H1 (cell line): Measurements from ENCODE around the gene CKB. TPM values are rescaled to one million over a fixed set of nuclear protein-coding genes. Genes with fewer than 3 reads are reported as not detected.
A peak's percentile ranks its signal among the peaks of the same experiment; 100 is the strongest.

Source experiments
- CTCF ChIA-PET: fragments of 300-600 bp; sonication (Branson Sonifier 250); formaldehyde crosslinking; loops from one replicate; lab custom pipeline; 2021; ENCODE audit not compliant: partially characterized antibody; lab: Charles Lee
- POLR2A ChIA-PET: fragments of 300-600 bp; sonication (Branson Sonifier 250); formaldehyde crosslinking; loops from one replicate; lab custom pipeline; 2021; ENCODE audit warnings: inconsistent platforms; ENCODE audit not compliant: partially characterized antibody; lab: Charles Lee
- DNase-seq, 2 experiments: peaks; one replicate each; pipeline versions ENCODE4 v3.0.0 to v3.0.0-alpha.2; 2010 to 2022; ENCODE audit warnings: low spot score in 2 of 2, low read depth in 1 of 2, mixed read lengths in 1 of 2
- FAIRE-seq: peaks from 2 replicates; lab custom pipeline; 2011; peaks lifted over from hg19 to GRCh38; lab: Jason Lieb, UNC
- H2AFZ ChIP-seq: 2 replicates; pipeline ENCODE4 v1.8.1; 2012; ENCODE audit warnings: low read length, inconsistent platforms
- H2AK5ac ChIP-seq: 2 replicates; pipeline ENCODE4 v1.6.1; 2013; ENCODE audit warnings: low read depth, low read length
- H2BK120ac ChIP-seq: replicated peaks from 2 replicates; pipeline ENCODE3; 2013; ENCODE audit warnings: low read depth, low read length, inconsistent platforms
- H2BK12ac ChIP-seq: 2 replicates; pipeline ENCODE4 v1.6.1; 2013; ENCODE audit warnings: low read depth, low read length
- H2BK15ac ChIP-seq: 2 replicates; pipeline ENCODE4 v1.6.1; 2013; ENCODE audit warnings: low read length
- H2BK20ac ChIP-seq: 2 replicates; pipeline ENCODE4 v1.6.1; 2013; ENCODE audit warnings: low read length
- H2BK5ac ChIP-seq: 2 replicates; pipeline ENCODE4 v1.6.1; 2013; ENCODE audit warnings: low read depth, low read length
- H3K14ac ChIP-seq: 2 replicates; pipeline ENCODE4 v1.6.1; 2013; ENCODE audit warnings: inconsistent platforms; ENCODE audit not compliant: insufficient read length
- H3K18ac ChIP-seq: 2 replicates; pipeline ENCODE4 v1.6.1; 2013; ENCODE audit warnings: low read length; ENCODE audit errors: extremely low read depth
- H3K23ac ChIP-seq: 2 replicates; pipeline ENCODE4 v1.6.1; 2013; ENCODE audit warnings: inconsistent platforms; ENCODE audit not compliant: insufficient read length
- H3K23me2 ChIP-seq: 2 replicates; pipeline ENCODE4 v1.6.1; 2013; ENCODE audit warnings: low read depth, low read length
- H3K27ac ChIP-seq: 2 replicates; pipeline ENCODE4 v1.6.1; 2011; ENCODE audit warnings: low read depth, low read length, inconsistent platforms
- H3K27me3 ChIP-seq, 4 experiments: replicated peaks in 1 of 4; 1 replicate in 1 of 4; 2 replicates in 3 of 4; pipeline versions ENCODE4 v1.6.1 to v1.8.1; 2011 to 2013; ENCODE audit warnings: low read length in 3 of 4, mild to moderate bottlenecking in 3 of 4, inconsistent platforms in 2 of 4, mixed read lengths in 2 of 4, moderate library complexity in 1 of 4; ENCODE audit not compliant: control insufficient read depth in 3 of 4, insufficient read depth in 3 of 4; ENCODE audit errors: extremely low read depth in 1 of 4
- H3K36me3 ChIP-seq, 4 experiments: 2 replicates each; pipeline versions ENCODE4 v1.6.1 to v1.8.1; 2011 to 2013; ENCODE audit warnings: mild to moderate bottlenecking in 4 of 4, low read length in 3 of 4, moderate library complexity in 2 of 4, control low read depth in 1 of 4, inconsistent platforms in 1 of 4; ENCODE audit not compliant: insufficient read depth in 4 of 4, control insufficient read depth in 2 of 4
- H3K4ac ChIP-seq: replicated peaks from 2 replicates; pipeline ENCODE3; 2013; ENCODE audit warnings: low read length, low read depth, mixed read lengths, inconsistent platforms; ENCODE audit not compliant: insufficient read length
- H3K4me1 ChIP-seq, 4 experiments: replicated peaks in 1 of 4; 1 replicate in 1 of 4; 2 replicates in 3 of 4; pipeline versions ENCODE4 v1.6.1 to v1.8.1; 2011 to 2013; ENCODE audit warnings: low read length in 3 of 4, inconsistent platforms in 2 of 4, mixed read lengths in 1 of 4; ENCODE audit not compliant: insufficient read depth in 4 of 4, control insufficient read depth in 3 of 4
- H3K4me2 ChIP-seq, 2 experiments: 2 replicates each; pipeline versions ENCODE4 v1.6.1 to v1.8.1; 2011 to 2013; ENCODE audit warnings: low read depth in 2 of 2, low read length in 2 of 2, control low read depth in 1 of 2, inconsistent platforms in 1 of 2, mild to moderate bottlenecking in 1 of 2; ENCODE audit not compliant: insufficient read depth in 1 of 2
- H3K4me3 ChIP-seq, 4 experiments: fragments of 200-600, 300-600 bp in 1 of 4; sonication (generic), shearing (Covaris generic), sonication (Bioruptor Twin) in 1 of 4; 2 replicates each; pipeline versions ENCODE4 v1.5.1 to v1.8.1; 2011 to 2016; ENCODE audit warnings: low read length in 4 of 4, low read depth in 3 of 4, control low read depth in 2 of 4, inconsistent platforms in 2 of 4, mild to moderate bottlenecking in 2 of 4, mixed read lengths in 1 of 4, moderate library complexity in 1 of 4; ENCODE audit not compliant: insufficient read depth in 2 of 4; ENCODE audit errors: extremely low read depth in 1 of 4
- H3K56ac ChIP-seq: replicated peaks from 2 replicates; pipeline ENCODE3; 2013; ENCODE audit warnings: low read depth, mild to moderate bottlenecking, mixed read lengths, low read length, inconsistent platforms; ENCODE audit not compliant: insufficient read length
- H3K79me1 ChIP-seq: 2 replicates; pipeline ENCODE4 v1.6.1; 2013; ENCODE audit warnings: low read depth, low read length, control low read depth
- H3K79me2 ChIP-seq, 2 experiments: 2 replicates each; pipeline versions ENCODE4 v1.6.1 to v1.8.1; 2012 to 2013; ENCODE audit warnings: low read length in 2 of 2, mild to moderate bottlenecking in 2 of 2, inconsistent platforms in 1 of 2; ENCODE audit not compliant: insufficient read depth in 2 of 2, control insufficient read depth in 1 of 2
- H3K9ac ChIP-seq, 4 experiments: replicated peaks in 1 of 4; 1 replicate in 1 of 4; 2 replicates in 3 of 4; pipeline versions ENCODE4 v1.6.1 to v1.8.1; 2011 to 2013; ENCODE audit warnings: low read depth in 3 of 4, low read length in 3 of 4, control low read depth in 2 of 4, mild to moderate bottlenecking in 2 of 4, moderate library complexity in 2 of 4, inconsistent platforms in 1 of 4; ENCODE audit errors: extremely low read depth in 1 of 4
- H3K9me3 ChIP-seq, 2 experiments: 2 replicates each; pipeline versions ENCODE4 v1.6.1 to v1.8.1; 2012 to 2013; ENCODE audit warnings: mild to moderate bottlenecking in 2 of 2, moderate library complexity in 2 of 2, control low read depth in 1 of 2, inconsistent platforms in 1 of 2, low read depth in 1 of 2, low read length in 1 of 2, mixed read lengths in 1 of 2; ENCODE audit not compliant: insufficient read depth in 2 of 2
- H4K20me1 ChIP-seq, 2 experiments: replicated peaks in 1 of 2; 2 replicates each; pipeline versions ENCODE3 to v1.8.1; 2011 to 2013; ENCODE audit warnings: inconsistent platforms in 2 of 2, low read length in 2 of 2, mild to moderate bottlenecking in 1 of 2; ENCODE audit not compliant: insufficient read depth in 2 of 2, control insufficient read depth in 1 of 2
- H4K5ac ChIP-seq: 2 replicates; pipeline ENCODE4 v1.6.1; 2013; ENCODE audit warnings: low read length, low read depth, mixed read lengths, inconsistent platforms; ENCODE audit not compliant: insufficient read length
- H4K8ac ChIP-seq: 2 replicates; pipeline ENCODE4 v1.8.0; 2013; ENCODE audit warnings: mild to moderate bottlenecking, moderate library complexity, low read length, inconsistent platforms; ENCODE audit not compliant: insufficient read depth; ENCODE audit errors: extremely low read depth
- H4K91ac ChIP-seq: replicated peaks from 2 replicates; pipeline ENCODE3; 2013; ENCODE audit warnings: low read length, mixed read lengths, inconsistent platforms; ENCODE audit not compliant: insufficient read length
- CBX8 ChIP-seq: fragments of 300-800, 300-1000 bp; sonication (generic); IDR thresholded peaks from 2 replicates; pipeline ENCODE4 v1.7.1; 2016; ENCODE audit warnings: low read depth, low read length, borderline replicate concordance
- FOSL1 ChIP-seq: IDR thresholded peaks from 2 replicates; pipeline ENCODE4 v1.6.1; 2011; ENCODE audit warnings: mild to moderate bottlenecking, low read depth, low read length, moderate library complexity; ENCODE audit not compliant: insufficient read depth
- POLR2A ChIP-seq, 2 experiments: IDR thresholded peaks; 1 replicate in 1 of 2; 2 replicates in 1 of 2; pipeline ENCODE4 v1.6.1; 2011; ENCODE audit warnings: low read depth in 2 of 2, low read length in 2 of 2, mild to moderate bottlenecking in 2 of 2; ENCODE audit errors: control extremely low read depth in 1 of 2
- POLR2AphosphoS5 ChIP-seq: IDR thresholded peaks from 2 replicates; pipeline ENCODE4 v1.6.1; 2011; ENCODE audit warnings: low read depth, low read length
- RAD21 ChIP-seq, 2 experiments: IDR thresholded peaks in 1 of 2; conservative IDR thresholded peaks in 1 of 2; 2 replicates each; pipeline ENCODE4 v1.6.1; 2011; ENCODE audit warnings: low read depth in 2 of 2, low read length in 2 of 2, improper control_type of control experiment in 1 of 2, inconsistent platforms in 1 of 2, mild to moderate bottlenecking in 1 of 2, moderate library complexity in 1 of 2
- RBBP5 ChIP-seq: IDR thresholded peaks from 2 replicates; pipeline ENCODE4 v1.7.1; 2012; ENCODE audit warnings: low read depth, mild to moderate bottlenecking, inconsistent platforms, low read length, moderate library complexity, borderline replicate concordance
- RFX5 ChIP-seq: IDR thresholded peaks from 2 replicates; pipeline ENCODE4 v1.6.1; 2011; ENCODE audit warnings: low read depth, low read length, improper control_type of control experiment, borderline replicate concordance
- SRF ChIP-seq: IDR thresholded peaks from 2 replicates; pipeline ENCODE4 v1.6.1; 2011; ENCODE audit warnings: mild to moderate bottlenecking, low read depth, low read length, moderate library complexity
- SUZ12 ChIP-seq: fragments of 200-600 bp; sonication (generic); IDR thresholded peaks from 2 replicates; pipeline ENCODE4 v1.6.1; 2012; ENCODE audit warnings: mild to moderate bottlenecking, inconsistent platforms, low read length, moderate library complexity, mixed read lengths
- TAF1 ChIP-seq: IDR thresholded peaks from 2 replicates; pipeline ENCODE4 v1.6.1; 2011; ENCODE audit warnings: mild to moderate bottlenecking, low read depth, low read length
- TCF12 ChIP-seq: IDR thresholded peaks from 2 replicates; pipeline ENCODE4 v1.6.1; 2011; ENCODE audit warnings: low read depth, mild to moderate bottlenecking, low read length
- WGBS, 2 experiments: shearing (Covaris generic) in 1 of 2; methylation state at CpG; one replicate each; pipeline versions ENCODE4 v1.1.6 to v1.1.7; 2013 to 2015; ENCODE audit warnings: low lambda C conversion rate in 2 of 2, mixed read lengths in 2 of 2, inconsistent platforms in 1 of 2, low coverage in 1 of 2, missing lambda C conversion rate in 1 of 2; ENCODE audit not compliant: insufficient replicate concordance in 2 of 2, insufficient coverage in 1 of 2, insufficient read length in 1 of 2; ENCODE audit errors: extremely low coverage in 1 of 2, missing lambda C conversion rate in 1 of 2; 5-methylcytosine and 5-hydroxymethylcytosine counted together
- polyA plus RNA-seq, 7 experiments: library from polyadenylated mRNA; depleted of rRNA in 3 of 7; stranded (reverse) in 5 of 7; unstranded in 2 of 7; fragments of >200 nt in 5 of 7; fragments of 200-250 nt in 2 of 7; gene quantifications; 1 replicate in 5 of 7; 2 replicates in 1 of 7; 4 replicates in 1 of 7; pipeline versions ENCODE4 v1.2.1 to v1.2.3, GENCODE V29; 2011 to 2013; ENCODE audit warnings: missing spikeins in 2 of 7, mixed read lengths in 2 of 7
- total RNA-seq: library from RNA; stranded (reverse); fragmentation: NEBNext Ultra II Directional; extraction: Animal tissue kit (Norgen Biotek cat#: 25700); gene quantifications from 2 replicates; pipeline ENCODE4 v1.2.1, GENCODE V29; 2021

Gene CKB
- total and polyA plus RNA-seq, 2 of the 8 experiments (the other 6 are each of a cell fraction or from before 2014, with no cell fraction given): 538 to 950 TPM

GRCh38 chr14:103520269-103520656, 2.4 kb downstream of the CKB start:
- 88% methylated on average over 10 of the region's 10 CpGs; no CpG with 5 or more reads in 1 of the 2 experiments for WGBS, 2 experiments
- POLR2A ChIA-PET: interaction anchor here (1.3 to 12.6 kb wide), 7 partner anchors 10 to 174 kb away, joined by 3 to 844 read pairs (median 23); partner anchors contain the start of genes BAG5, COA8 and TRMT61A
- TF ChIP-seq SRF (no peak), SUZ12 (no peak), CBX8 (no peak), POLR2AphosphoS5 (0 out of 2 replicates have a peak, but pooled peaks have one; percentile 24), RAD21 (IDR thresholded peaks at IDR 0.05 in 1 of 2, conservative IDR thresholded peaks at IDR 0.05 in 1 of 2; ENCODE audit: low read depth in 2 of 2, low read length in 2 of 2) (no peak), TCF12 (no peak), RFX5 (no peak), POLR2A (IDR thresholded peaks at IDR 0.05; ENCODE audit: control extremely low read depth in 1 of 2, low read depth in 2 of 2, low read length in 2 of 2) (peak in 1 of 2 experiments; percentile 55; a peak in 1 of 3 replicates), RBBP5 (no peak), TAF1 (no peak), FOSL1 (no peak)

More at GRCh38 chr14:103520269-103520656, 2.4 kb downstream of the CKB start:
- Histone ChIP-seq H3K23ac (no peak overlapping the region), H3K56ac (no peak overlapping the region), H4K5ac (no peak overlapping the region), H4K20me1 (peaks cover 10 to 18% of the 10 kb centered on the region in 2 experiments), H3K14ac (no peak overlapping the region), H2AK5ac (no peak overlapping the region), H3K9me3 (no peaks in the 10 kb centered on the region), H3K27ac (no peak overlapping the region), H3K18ac (no peak overlapping the region), H4K8ac (no peak overlapping the region; the same call in 1 of the 2 replicates), H3K27me3 (peaks cover 3 to 17% (median 13%) of the 10 kb centered on the region in 4 experiments), H3K4me2 (peak overlapping the region; percentile 73 to 80; a peak in 3 of 4 replicates), H2BK120ac (no peak overlapping the region), H2BK15ac (no peak overlapping the region), H2BK20ac (no peak overlapping the region), H3K36me3 (peaks cover 8 to 23% (median 17%) of the 10 kb centered on the region in 4 experiments; a peak in 7 of 8 replicates), H4K91ac (no peak overlapping the region), H3K9ac (no peak overlapping the region), H2AFZ (no peak overlapping the region), H3K23me2 (peaks cover 14% of the 10 kb centered on the region; the same call in 1 of the 2 replicates), H3K4ac (no peak overlapping the region), H3K79me1 (no peaks in the 10 kb centered on the region; the same call in 1 of the 2 replicates), H3K4me3 (peak overlapping the region in 3 of 4 experiments; percentile 79 to 96 (median 89); a peak in 6 of 8 replicates), H2BK5ac (no peak overlapping the region), H2BK12ac (no peak overlapping the region), H3K4me1 (peaks cover 0 to 28% (median 19%) of the 10 kb centered on the region in 4 experiments; a peak in 6 of 7 replicates), H3K79me2 (peaks cover 0 to 2% of the 10 kb centered on the region in 2 experiments; a peak in 1 of 4 replicates)
- DNase-seq (no peak), FAIRE-seq (no peak)
- CTCF ChIA-PET: interaction anchor here (1.5 to 31.3 kb wide), 5 partner anchors 10 to 45 kb away, joined by 3 to 921 read pairs (median 32); partner anchors contain the start of genes BAG5 and TRMT61A
